Fibroblast of skin of right quadriceps (primary cell): ENCODE results near the gene DAAM2.

Source experiments
- DNase-seq: peaks from one replicate; pipeline ENCODE4 v3.0.0-alpha.2; 2013

DAAM2 gene

GRCh38 chr6:39889229-39889628, 97.1 kb downstream of the DAAM2 start:
- no peak for DNase-seq

GRCh38 chr6:39891353-39891752, 99.2 kb downstream of the DAAM2 start:
- DNase-seq = no peak

DNA sequence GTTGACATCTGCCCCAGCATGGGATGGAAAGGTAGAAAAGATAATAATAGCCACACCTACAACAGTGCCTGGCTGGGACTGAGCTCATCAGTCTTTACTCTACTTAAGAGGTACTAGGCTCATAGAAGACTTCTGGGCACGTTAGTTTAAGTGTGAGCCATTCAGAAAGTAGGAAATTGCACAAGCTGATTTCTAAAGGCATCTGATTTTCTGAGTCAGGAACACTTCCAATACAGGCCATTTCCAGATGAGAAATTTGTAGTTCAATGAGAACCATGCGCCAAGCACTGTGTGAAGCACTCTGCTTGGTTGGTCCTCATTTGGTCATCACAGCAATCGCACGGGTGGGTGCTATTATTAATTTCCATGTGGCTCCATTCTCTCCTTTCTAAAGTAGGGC, 99.8 kb downstream of the DAAM2 start:
- no peak for DNase-seq

GRCh38 chr6:39892490-39893129, 100.4 kb downstream of the DAAM2 start:
- DNase-seq = peak; percentile 61

DNA sequence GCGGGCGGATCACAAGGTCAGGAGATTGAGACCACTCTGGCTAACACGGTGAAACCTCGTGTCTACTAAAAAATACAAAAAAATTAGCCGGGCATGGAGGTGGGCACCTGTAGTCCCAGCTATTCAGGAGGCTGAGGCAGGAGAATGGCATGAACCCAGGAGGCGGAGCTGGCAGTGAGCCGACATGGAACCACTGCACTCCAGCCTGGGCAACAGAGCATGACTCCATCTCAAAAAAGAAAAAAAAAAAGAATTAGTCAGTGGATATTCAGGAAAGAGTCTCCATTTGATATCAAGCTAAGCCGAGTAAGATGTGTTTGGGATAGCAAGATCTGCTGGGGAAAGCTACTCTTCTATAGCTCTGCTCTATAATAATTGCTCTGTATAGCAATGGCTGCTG, 101.1 kb downstream of the DAAM2 start:
- DNase-seq = no peak

DNA sequence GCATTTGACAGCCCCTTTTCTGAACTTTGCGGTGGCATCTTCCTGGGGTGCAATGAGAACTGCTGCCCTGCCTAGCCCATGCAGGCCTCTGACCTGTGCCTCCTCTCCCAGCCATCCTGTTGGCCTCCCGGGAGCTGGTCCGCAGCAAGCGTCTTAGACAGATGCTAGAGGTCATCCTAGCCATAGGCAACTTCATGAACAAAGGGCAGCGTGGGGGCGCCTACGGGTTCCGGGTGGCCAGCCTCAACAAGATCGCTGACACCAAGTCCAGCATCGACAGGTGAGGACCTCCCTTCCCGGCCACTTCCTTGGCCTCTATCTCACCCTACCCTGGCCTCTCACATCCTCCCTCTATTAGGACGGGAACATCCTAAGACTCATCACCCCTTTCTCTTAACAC, 104.5 kb downstream of the DAAM2 start:
- DNase-seq = no peak

DNA sequence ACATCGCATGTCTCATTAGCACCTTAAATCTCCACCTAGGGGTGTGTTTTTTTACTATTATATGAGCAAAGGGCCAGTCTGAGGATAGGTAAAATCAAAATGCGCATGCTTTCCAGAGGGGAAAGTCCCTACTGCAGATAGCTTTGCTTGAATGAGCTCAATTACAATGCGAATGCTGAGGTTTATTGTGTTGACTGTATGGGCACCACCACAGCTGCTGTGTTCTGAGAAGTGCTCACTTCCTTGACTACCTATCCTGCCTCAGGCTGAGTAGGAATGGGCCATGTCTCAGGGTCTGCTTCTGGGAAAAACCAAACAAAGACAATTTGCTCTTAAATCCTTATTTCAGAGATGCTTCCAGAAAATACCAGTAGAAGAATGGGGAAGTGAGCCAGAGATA, 105.5 kb downstream of the DAAM2 start:
- DNase-seq = no peak

DNA sequence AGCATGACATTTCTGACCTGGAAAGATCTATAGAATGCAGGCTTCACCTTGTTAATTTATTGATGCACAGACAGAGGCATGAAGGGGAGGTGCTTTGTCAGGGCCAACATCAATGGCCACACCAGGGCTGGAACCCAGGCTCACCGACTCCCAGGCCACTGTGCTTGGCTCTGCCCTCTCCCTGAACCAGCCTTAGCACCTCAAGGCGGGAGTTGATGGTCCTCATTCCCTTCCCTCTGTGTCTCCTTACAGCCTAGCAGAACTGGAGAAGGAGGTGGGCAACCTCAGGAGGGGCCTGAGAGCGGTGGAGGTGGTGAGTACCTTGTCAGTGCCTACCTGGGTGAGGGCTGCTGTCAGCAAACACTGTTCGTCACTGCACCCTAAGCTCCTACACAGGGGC, 106.4 kb downstream of the DAAM2 start:
- DNase-seq = no peak

DNA sequence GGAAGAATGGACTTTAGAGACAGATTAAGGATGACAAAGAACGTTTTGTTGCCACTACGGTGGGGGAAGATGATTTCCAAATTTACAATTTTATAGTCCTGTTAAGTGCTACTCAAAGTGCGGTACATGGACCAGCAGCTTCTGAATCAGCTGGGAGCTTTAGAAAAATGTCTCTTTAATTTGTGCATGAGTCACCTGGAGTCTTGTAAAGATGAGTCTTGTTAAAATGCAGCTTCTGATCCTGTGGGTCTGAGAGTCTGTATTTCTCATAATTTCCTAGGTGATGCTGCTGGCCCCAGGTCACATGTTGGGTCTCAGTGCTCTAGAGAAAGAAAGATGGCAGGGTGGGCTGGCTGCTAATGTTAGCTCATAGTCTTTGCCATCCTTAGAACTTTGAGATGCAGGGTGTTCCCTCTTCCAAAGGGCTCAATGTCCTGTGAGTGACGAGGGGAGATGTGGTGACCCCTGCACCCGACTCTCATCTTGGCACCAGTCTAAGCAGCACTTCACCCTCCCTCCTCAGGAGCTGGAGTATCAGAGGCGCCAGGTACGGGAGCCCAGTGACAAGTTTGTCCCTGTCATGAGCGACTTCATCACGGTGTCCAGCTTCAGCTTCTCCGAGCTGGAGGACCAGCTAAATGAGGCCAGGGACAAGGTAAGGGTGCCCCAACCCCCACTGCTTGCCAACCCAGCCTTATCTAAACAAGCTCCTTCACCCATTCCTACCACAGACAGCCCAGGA, 107.5 kb downstream of the DAAM2 start:
- no peak for DNase-seq

- DNase-seq = no peak
These were observed 109.0 kb downstream of the DAAM2 start for GRCh38 chr6:39901116-39901655.

DNA sequence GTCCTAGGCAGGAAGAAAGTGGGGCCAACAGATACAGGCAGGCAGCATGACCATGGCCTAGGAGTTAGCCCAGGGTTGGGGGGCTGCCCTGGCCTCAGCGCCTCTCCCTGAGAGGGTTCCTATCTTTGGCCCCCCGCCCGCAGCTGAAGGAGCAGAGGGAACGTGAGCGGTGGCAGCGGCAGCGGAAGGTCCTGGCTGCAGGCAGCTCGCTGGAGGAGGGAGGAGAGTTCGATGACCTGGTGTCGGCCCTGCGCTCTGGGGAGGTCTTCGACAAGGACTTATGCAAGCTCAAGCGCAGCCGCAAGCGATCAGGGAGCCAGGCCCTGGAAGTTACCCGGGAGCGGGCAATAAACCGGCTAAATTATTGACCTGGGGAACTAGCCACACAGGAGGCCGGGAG, 109.5 kb downstream of the DAAM2 start:
- DNase-seq = no peak

GRCh38 chr6:39902136-39902535, 110.0 kb downstream of the DAAM2 start:
- DNase-seq = no peak

DNA sequence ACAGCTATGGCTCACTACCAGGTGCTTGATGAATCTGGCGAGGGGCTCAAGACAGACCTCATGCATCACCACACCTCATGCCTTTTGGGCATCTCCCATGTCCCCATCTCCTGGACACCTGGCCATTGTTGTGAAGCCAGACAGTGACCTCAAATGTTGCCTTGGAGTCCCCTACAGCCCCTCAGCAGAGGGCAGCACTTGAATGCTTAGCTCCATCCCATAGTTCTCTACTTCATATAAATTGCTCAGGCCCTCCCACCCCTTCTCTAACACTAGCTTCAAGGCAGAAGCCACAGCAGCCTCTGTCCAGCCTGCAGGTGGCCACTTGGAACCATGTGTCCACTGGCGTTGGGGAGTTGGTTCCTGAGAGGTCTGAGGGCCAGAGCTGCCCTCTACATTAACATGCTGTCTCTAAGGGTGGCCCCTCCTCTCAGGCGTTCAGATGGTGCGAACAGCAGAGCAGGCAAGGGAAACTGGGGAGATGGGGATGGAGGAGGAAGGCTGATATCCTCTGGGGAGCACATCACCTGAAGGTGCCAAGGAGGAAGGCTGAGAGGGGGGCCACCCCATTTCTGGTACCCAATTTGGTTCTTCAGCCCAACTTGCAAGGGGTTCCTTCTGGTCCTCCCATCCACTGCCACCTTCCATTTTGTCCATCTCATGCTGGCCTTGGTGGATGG, 110.8 kb downstream of the DAAM2 start:
- no peak for DNase-seq

- DNase-seq = no peak
These were observed 111.5 kb downstream of the DAAM2 start for GRCh38 chr6:39903656-39904055.

- DNase-seq = no peak
These were observed 112.9 kb downstream of the DAAM2 start for GRCh38 chr6:39904946-39905639.

- DNase-seq = no peak
These were observed 113.4 kb downstream of the DAAM2 start for GRCh38 chr6:39905640-39905975.

GRCh38 chr6:39906318-39906761, 114.2 kb downstream of the DAAM2 start:
- no peak for DNase-seq

DNA sequence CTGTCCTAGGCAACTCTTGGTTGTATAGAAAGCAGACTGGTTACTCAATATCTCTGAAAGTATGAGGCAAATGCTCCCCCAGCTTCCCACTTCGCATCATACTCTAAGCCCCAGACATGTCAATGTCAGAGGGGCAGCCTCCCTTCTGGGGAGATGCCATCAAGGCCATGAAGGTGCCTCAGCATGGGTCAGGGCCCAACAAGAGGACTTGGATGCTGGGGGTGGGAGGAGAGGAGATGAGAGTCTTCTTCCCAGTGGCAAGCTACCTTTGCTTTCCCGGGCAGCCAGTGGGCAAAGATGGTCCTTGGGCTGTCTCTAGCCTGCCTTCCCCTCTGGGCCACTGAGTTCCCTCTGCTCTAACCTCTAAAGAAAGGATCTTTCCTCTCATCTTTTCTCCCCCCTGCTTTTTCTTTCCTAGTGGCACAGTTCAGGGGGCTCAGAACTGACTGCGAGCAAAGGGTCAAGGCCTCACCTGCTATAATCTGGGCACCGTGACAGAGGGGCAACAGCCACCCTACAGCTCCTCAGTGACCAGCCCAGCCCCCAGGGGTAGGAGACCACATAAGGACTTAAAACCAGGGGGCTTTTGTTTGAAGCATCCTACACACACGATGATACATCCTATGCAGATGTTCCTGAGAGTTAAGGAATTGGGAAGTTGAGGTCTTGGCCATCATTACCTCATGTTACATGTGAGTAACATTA, 115.8 kb downstream of the DAAM2 start:
- DNase-seq = no peak

- no peak for DNase-seq
These were observed 116.8 kb downstream of the DAAM2 start for GRCh38 chr6:39908838-39909583.

DNA sequence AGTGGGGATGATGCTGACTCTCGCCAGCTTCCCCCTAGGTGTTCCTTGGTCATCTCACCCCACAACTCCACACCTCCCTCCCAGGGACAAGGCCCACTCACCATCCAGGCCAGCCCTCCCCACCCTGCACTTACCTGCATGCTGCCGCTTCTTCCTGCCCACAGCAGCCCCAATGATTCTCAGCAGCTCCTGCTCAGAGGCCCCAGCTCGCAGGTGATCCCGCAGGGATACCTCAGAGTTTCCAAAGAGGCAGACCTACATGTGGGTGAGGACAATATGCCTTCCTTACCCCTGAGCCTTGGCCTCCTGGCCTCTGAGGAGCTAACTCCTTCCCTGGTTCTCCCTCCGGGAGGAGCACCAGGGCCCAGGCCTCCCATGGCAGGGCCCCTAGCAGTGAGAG, 117.5 kb downstream of the DAAM2 start:
- no peak for DNase-seq

- DNase-seq = no peak
These were observed 118.0 kb downstream of the DAAM2 start for GRCh38 chr6:39910164-39910563.

DNA sequence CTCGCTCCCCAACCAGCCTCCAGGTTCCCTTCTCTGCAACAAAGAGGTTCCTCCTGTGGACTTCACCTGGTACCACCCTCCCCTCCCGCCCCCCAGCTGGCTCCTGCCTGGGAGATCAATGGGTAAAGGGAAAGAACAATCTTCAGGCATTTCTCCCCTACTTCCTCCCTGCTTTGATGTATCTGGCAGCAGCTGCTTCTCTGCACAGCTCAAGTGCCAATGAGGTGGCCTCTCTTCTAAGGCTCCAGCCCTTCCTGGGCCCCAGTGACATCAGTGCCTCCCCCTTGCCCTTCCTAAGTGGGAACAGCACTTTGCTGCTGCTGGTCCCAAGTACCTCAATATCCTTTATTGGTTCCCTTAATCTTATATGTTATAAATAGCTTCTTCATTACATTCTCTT, 118.6 kb downstream of the DAAM2 start:
- DNase-seq = no peak
